SIG-M5 treated with dmso at 0.1 percent for 504 hours (cell line): ENCODE measurements around the gene ATP6V1E1.

Experiments used
- DNase-seq: peaks from one replicate; lab custom pipeline; 2025; ENCODE audit not compliant: unreplicated experiment; lab: John Stamatoyannopoulos, UW

ATP6V1E1 gene

GRCh38 chr22:17548756-17549035, 79.9 kb downstream of the ATP6V1E1 start:
- no peak for DNase-seq

GRCh38 chr22:17548010-17548755, 80.4 kb downstream of the ATP6V1E1 start:
- no peak for DNase-seq

DNA sequence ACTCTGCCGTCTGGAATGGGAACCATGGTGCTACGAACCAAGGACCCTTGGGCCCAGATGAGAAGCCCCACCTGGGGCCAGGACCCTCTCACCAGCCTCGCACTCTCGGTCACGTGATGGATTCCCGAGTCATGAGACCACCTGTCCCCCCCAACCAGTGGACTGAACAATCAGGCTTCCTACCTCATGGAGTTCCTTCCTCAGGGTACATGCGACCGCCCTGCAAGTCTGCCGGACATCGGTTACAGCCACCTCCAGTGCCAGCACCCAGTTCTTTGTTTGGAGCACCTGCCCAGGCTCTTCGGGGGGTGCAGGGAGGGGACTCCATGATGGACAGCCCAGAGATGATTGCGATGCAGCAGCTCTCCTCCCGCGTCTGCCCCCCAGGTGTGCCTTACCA, 86.1 kb downstream of the ATP6V1E1 start:
- no peak for DNase-seq
